ENCODE measurements around the gene LHFPL3.

GRCh38 chr7:104839842-104840241 lies 511.4 kb downstream of the LHFPL3 start:
- TF ChIP-seq CTCF (IDR thresholded peaks at IDR 0.05) (no peak), POLR2A (IDR thresholded peaks at IDR 0.05) (no peak)

Measured in Peyer's patch (tissue), 4 donors.